Kidney epithelial cell (primary cell): ENCODE data around the gene EMC8. TPM values are rescaled to one million over a fixed set of nuclear protein-coding genes. Genes with fewer than 3 reads are reported as not detected.

Experiments used
- DNase-seq: peaks from one replicate; pipeline ENCODE4 v3.0.0-alpha.2; 2010; ENCODE audit warnings: low read depth
- H3K27me3 ChIP-seq: 2 replicates; pipeline ENCODE4 v1.6.0; 2011; ENCODE audit warnings: low read length; ENCODE audit not compliant: control insufficient read depth, insufficient read depth
- H3K36me3 ChIP-seq: 2 replicates; pipeline ENCODE4 v1.5.1; 2011; ENCODE audit warnings: low read length; ENCODE audit not compliant: control insufficient read depth, insufficient read depth
- H3K4me3 ChIP-seq: 2 replicates; pipeline ENCODE4 v1.5.1; 2011; ENCODE audit warnings: low read depth, mild to moderate bottlenecking, control low read depth, low read length
- CTCF ChIP-seq: IDR thresholded peaks from 2 replicates; pipeline ENCODE4 v1.5.1; 2011; ENCODE audit warnings: mild to moderate bottlenecking, moderate library complexity, low read length, control low read depth, inconsistent platforms; ENCODE audit not compliant: insufficient read depth, poor library complexity, severe bottlenecking
- total RNA-seq: library from RNA; depleted of rRNA; stranded (reverse); fragments of >200 nt; gene quantifications from 2 replicates; pipeline ENCODE4 v1.2.3, GENCODE V29; 2015

Gene EMC8
- total RNA-seq, 1 donor from 2014 or later, result 60.7 TPM

- no peak for TF ChIP-seq CTCF
- Histone ChIP-seq H3K4me3 (no peak overlapping the region), H3K27me3 (peaks cover 4% of the 10 kb centered on the region), H3K36me3 (no peaks in the 10 kb centered on the region)
- DNase-seq, result no peak
Observed at GRCh38 chr16:85765767-85766166, 33.6 kb downstream of the EMC8 start.

GRCh38 chr16:85765211-85765610 is 34.1 kb downstream of the EMC8 start:
- no peak for DNase-seq
- peaks cover 4% of the 10 kb centered on the region for H3K27me3 ChIP-seq
- H3K36me3 ChIP-seq, result no peaks in the 10 kb centered on the region
- no peak overlapping the region for H3K4me3 ChIP-seq
- TF ChIP-seq CTCF, result no peak

- TF ChIP-seq CTCF, result no peak
- Histone ChIP-seq H3K36me3 (no peaks in the 10 kb centered on the region), H3K27me3 (peaks cover 14% of the 10 kb centered on the region), H3K4me3 (no peak overlapping the region)
- DNase-seq, result no peak
Observed at GRCh38 chr16:85763616-85764015, 35.7 kb downstream of the EMC8 start.

- DNase-seq, result no peak
- TF ChIP-seq CTCF, result no peak
- H3K36me3 ChIP-seq, result no peaks in the 10 kb centered on the region
- no peak overlapping the region for H3K4me3 ChIP-seq
- peaks cover 14% of the 10 kb centered on the region for H3K27me3 ChIP-seq
Observed at GRCh38 chr16:85762970-85763369, 36.4 kb downstream of the EMC8 start.

GRCh38 chr16:85761861-85762260 is 37.5 kb downstream of the EMC8 start:
- Histone ChIP-seq H3K27me3 (peaks cover 14% of the 10 kb centered on the region), H3K36me3 (no peaks in the 10 kb centered on the region), H3K4me3 (no peak overlapping the region)
- no peak for TF ChIP-seq CTCF
- no peak for DNase-seq

GRCh38 chr16:85759631-85760419 is 39.5 kb downstream of the EMC8 start:
- H3K36me3 ChIP-seq, result no peaks in the 10 kb centered on the region
- H3K27me3 ChIP-seq, result peaks cover 16% of the 10 kb centered on the region
- peak; percentile 45 for TF ChIP-seq CTCF
- H3K4me3 ChIP-seq, result no peak overlapping the region
- DNase-seq, result no peak
